Mucosa of descending colon (tissue), 3 donors: ENCODE data around the gene RFX6. TPM values are rescaled to one million over a fixed set of nuclear protein-coding genes. Genes with fewer than 3 reads are reported as not detected.

Experiments
- ATAC-seq: fragments of 200-7000 bp; cut with Tn5 transposase; one replicate; pipeline ENCODE4 v1.9.1; 2020; ENCODE audit warnings: mild to moderate bottlenecking, moderate library complexity
- DNase-seq, 3 donors: peaks; one replicate each; pipeline ENCODE4 v3.0.0-alpha.2; 2020
- H3K36me3 ChIP-seq: fragments of 200-600 bp; one replicate; pipeline ENCODE4 v1.8.0; 2021; ENCODE audit warnings: low read depth, mild to moderate bottlenecking
- H3K4me1 ChIP-seq: fragments of 200-600 bp; one replicate; pipeline ENCODE4 v1.8.0; 2021; ENCODE audit warnings: low read depth, mild to moderate bottlenecking
- H3K4me3 ChIP-seq: fragments of 200-600 bp; one replicate; pipeline ENCODE4 v1.8.0; 2021; ENCODE audit warnings: mild to moderate bottlenecking
- H3K9me3 ChIP-seq: fragments of 200-600 bp; one replicate; pipeline ENCODE4 v1.8.0; 2021; ENCODE audit warnings: mild to moderate bottlenecking
- intact Hi-C, 2 donors: fragments of 100-400 bp; cut with DNase I in 1 of 2; cut with micrococcal nuclease in 1 of 2; formaldehyde crosslinking; loops; one replicate each; pipeline versions ENCODE4 v1.11.0 to v1.11.1; 2022; cut with DNase I, micrococcal nuclease
- total RNA-seq, 3 donors: library from RNA; stranded (reverse); fragmentation: NEBNext Ultra II Directional in 2 of 3; extraction: Animal tissue kit (Norgen Biotek cat#: 25700) in 2 of 3; gene quantifications; one replicate each; pipeline versions ENCODE4 v1.2.1 to v1.2.4, GENCODE V29; 2021 to 2023
- TF ChIP-seq, protein P1 (sequence below): fragments of 200-600 bp; IDR thresholded peaks from one replicate; pipeline ENCODE4 v1.8.0; 2022; ENCODE audit warnings: antibody characterized with exemption, mild to moderate bottlenecking
- donor health status: DM: no; HTN: no; CAD: no; lungs with moderate emphysema.
- donor health status: DM: no; HTN: no; CAD: no.
- donor health status: DM: no; HTN: yes; CAD: no.

RFX6 gene
- total RNA-seq, 3 donors from 2014 or later, result 0.25 to 1.6 (median 0.67) TPM

DNA sequence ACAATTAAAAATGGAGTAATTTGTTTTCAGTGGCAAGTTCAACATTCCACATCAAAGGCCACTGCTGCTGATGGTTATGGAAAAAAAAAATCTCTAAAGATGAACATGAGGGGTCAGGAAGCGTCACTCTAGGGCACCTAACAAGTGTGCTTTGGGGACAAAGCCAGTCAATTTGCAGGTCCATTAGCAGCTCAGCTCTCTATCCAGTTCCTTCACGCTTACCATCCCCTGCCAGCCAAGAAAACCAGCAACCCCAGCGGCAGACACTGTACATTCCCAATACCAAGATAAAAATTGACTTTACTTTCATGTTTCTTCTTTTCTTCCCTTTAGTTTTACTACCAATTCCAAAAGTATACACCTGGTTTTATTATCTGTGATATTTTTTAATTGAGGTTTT, 10.1 kb downstream of the RFX6 start:
- no peak for DNase-seq
- TF ChIP-seq, protein P1, sequence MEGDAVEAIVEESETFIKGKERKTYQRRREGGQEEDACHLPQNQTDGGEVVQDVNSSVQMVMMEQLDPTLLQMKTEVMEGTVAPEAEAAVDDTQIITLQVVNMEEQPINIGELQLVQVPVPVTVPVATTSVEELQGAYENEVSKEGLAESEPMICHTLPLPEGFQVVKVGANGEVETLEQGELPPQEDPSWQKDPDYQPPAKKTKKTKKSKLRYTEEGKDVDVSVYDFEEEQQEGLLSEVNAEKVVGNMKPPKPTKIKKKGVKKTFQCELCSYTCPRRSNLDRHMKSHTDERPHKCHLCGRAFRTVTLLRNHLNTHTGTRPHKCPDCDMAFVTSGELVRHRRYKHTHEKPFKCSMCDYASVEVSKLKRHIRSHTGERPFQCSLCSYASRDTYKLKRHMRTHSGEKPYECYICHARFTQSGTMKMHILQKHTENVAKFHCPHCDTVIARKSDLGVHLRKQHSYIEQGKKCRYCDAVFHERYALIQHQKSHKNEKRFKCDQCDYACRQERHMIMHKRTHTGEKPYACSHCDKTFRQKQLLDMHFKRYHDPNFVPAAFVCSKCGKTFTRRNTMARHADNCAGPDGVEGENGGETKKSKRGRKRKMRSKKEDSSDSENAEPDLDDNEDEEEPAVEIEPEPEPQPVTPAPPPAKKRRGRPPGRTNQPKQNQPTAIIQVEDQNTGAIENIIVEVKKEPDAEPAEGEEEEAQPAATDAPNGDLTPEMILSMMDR, result no peak
- intact Hi-C loops, result no loop called here
- ATAC-seq, result no peak
- H3K9me3 ChIP-seq, result no peaks in the 10 kb centered on the region
- no peaks in the 10 kb centered on the region for H3K36me3 ChIP-seq
- no peak overlapping the region for H3K4me3 ChIP-seq
- H3K4me1 ChIP-seq, result no peaks in the 10 kb centered on the region

DNA sequence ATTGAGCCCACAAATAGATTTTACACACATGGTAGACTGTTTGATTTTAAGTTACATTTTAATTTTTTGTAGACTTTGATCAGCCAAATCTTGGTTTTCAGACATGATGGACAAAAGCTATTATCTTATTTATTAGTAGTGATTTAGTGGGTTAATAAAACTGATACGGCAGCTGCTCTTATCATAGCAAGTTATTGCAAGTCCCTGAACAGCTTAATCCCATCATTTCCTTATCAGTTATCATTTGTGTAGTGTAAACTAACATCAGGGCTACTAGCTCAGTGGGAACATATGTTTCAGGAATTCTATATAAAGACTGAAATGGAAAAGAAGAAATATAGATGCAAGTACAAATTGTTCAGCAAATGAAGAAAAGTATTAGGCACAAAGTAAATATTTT, 10.9 kb downstream of the RFX6 start:
- Histone ChIP-seq H3K4me1 (no peaks in the 10 kb centered on the region), H3K4me3 (no peak overlapping the region), H3K36me3 (no peaks in the 10 kb centered on the region), H3K9me3 (no peaks in the 10 kb centered on the region)
- TF ChIP-seq, protein P1, result no peak
- ATAC-seq, result no peak
- intact Hi-C loops, result no loop called here
- DNase-seq, result no peak

DNA sequence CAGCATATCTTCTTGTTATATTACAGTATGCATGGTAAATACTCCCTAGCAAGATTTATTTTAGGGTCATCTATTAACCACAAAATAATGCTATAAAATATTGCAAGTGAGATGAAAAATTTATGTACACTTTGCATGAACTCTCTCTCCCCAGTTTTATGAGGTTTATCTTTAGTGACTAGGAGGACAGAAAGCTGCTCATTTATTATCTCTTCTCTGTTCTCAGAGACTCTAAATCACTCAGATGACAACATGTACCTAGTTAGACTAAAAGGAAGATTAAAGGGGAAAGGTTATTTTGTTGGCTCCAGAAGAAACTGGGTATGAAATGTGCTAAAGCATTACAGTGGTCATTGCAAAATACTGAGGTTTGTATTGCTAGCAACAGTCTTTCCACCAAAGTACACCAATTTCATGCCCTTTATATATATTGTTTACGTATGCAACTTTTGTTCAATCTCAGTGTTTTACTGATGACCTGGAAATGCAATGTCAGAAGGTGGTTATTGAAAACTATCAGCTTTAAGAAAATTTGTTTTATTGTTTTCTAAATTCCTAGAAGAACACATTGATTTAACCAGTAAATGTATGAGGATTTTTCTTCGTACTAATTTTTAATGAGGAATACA, 11.8 kb downstream of the RFX6 start:
- TF ChIP-seq, protein P1, result no peak
- Histone ChIP-seq H3K4me1 (no peaks in the 10 kb centered on the region), H3K9me3 (no peaks in the 10 kb centered on the region), H3K36me3 (no peaks in the 10 kb centered on the region), H3K4me3 (no peak overlapping the region)
- no peak for DNase-seq
- intact Hi-C loops, result no loop called here
- ATAC-seq, result no peak

DNA sequence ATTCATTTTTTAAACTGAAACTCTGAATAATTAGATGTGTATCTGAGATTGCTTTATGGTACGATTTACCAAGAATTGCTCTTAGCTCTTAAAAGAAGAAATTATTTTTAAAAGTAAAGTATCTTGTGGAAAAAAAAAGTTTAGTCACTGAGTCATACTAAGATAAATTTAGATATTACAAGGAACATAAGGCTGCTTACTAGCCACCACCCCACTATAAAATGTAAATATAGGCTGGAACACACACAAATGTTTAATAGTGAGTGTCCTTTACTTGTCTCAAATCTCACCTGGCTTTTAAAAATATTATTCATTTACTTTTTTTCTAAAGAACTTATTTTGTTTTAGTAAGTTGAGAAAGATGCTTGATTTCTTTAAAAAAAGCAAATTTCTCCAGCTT, 17.6 kb downstream of the RFX6 start:
- H3K4me1 ChIP-seq, result no peaks in the 10 kb centered on the region
- no peak overlapping the region for H3K4me3 ChIP-seq
- intact Hi-C loops, result no loop called here
- no peak for ATAC-seq
- no peak for DNase-seq
- TF ChIP-seq, protein P1, result no peak
- no peaks in the 10 kb centered on the region for H3K9me3 ChIP-seq
- no peaks in the 10 kb centered on the region for H3K36me3 ChIP-seq

DNA sequence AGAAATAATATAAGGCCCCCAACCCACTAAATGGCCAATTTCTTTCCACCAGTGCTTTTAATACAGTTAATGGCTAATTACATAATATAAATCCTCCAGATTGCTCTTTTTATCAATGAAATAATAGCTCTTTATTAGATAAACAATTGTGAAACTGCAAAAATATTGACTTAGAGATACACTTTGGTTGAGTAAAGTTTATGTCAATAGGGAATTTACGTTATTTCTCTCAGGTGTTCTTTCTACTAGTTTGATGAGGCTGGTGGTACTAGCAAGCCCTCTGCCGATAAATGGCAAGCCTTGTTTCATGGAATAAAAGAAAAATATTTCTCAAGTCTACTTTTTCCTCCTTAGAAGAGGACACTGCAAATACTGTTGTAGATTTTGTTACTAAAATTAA, 18.9 kb downstream of the RFX6 start:
- intact Hi-C loops, result no loop called here
- Histone ChIP-seq H3K36me3 (no peaks in the 10 kb centered on the region), H3K4me3 (no peak overlapping the region), H3K4me1 (no peaks in the 10 kb centered on the region), H3K9me3 (no peaks in the 10 kb centered on the region)
- no peak for ATAC-seq
- TF ChIP-seq, protein P1, result no peak
- DNase-seq, result no peak

DNA sequence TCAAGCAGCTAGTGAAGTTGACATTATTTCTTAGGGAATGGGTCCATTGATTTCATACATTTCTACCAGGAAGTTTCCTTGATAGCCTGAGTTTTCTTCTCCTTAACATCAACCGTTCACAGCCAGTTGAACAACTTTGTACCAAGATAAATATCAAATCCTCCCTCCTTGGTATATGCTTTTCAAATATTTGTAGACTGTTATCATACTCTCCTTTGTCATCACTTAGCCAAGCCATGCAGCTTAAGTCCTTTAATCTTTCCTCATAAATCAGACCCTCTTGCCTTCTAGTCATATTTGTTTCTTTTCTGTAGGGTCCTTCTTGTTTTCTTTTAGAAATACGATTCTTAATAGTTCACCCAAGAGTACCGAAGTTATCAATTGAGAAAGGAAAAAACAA, 25.6 kb downstream of the RFX6 start:
- ATAC-seq, result no peak
- intact Hi-C loops, result no loop called here

More for the DNA sequence above, 25.6 kb downstream of the RFX6 start:
- no peak for DNase-seq
- H3K4me1 ChIP-seq, result no peaks in the 10 kb centered on the region
- H3K9me3 ChIP-seq, result no peaks in the 10 kb centered on the region
- H3K36me3 ChIP-seq, result no peaks in the 10 kb centered on the region
- H3K4me3 ChIP-seq, result no peak overlapping the region
- TF ChIP-seq, protein P1, result no peak
